Motor neuron (in vitro differentiated cells): ENCODE measurements around the gene RBM6. TPM values are rescaled to one million over a fixed set of nuclear protein-coding genes. Genes with fewer than 3 reads are reported as not detected.

Source experiments
- ATAC-seq, 8 experiments: fragments of 200-7000 bp; cut with Tn5 transposase; replicated peaks in 6 of 8; 2 replicates each; pipeline ENCODE4 v1.8.0; 2021; ENCODE audit warnings: mild to moderate bottlenecking in 8 of 8, moderate library complexity in 8 of 8
- H3K27ac ChIP-seq, 2 donors: fragments of 250-450 bp; sonication (Bioruptor Pico); 2 replicates each; pipeline ENCODE4 v1.9.0; 2021; ENCODE audit warnings: antibody characterized with exemption in 2 of 2, mild to moderate bottlenecking in 2 of 2, moderate library complexity in 1 of 2
- H3K4me1 ChIP-seq, 2 donors: fragments of 250-450 bp; sonication (Bioruptor Pico); replicated peaks in 1 of 2; 2 replicates each; pipeline ENCODE4 v1.6.1; 2021; ENCODE audit warnings: antibody characterized with exemption in 2 of 2, mild to moderate bottlenecking in 2 of 2, moderate library complexity in 1 of 2
- H3K4me3 ChIP-seq, 5 donors: fragments of 250-450 bp; sonication (Bioruptor Pico); 2 replicates each; pipeline ENCODE4 v1.9.0; 2021; ENCODE audit warnings: antibody characterized with exemption in 5 of 5, mild to moderate bottlenecking in 5 of 5, moderate library complexity in 4 of 5
- WGBS, 10 experiments: fragments of 450-650 bp; shearing (Covaris generic); methylation state at CpG; one replicate each; pipeline ENCODE4 v1.0.0; 2022; 5-methylcytosine and 5-hydroxymethylcytosine counted together
- in situ Hi-C, 9 experiments: fragments of 400-800 bp; cut with MboI; loops; one replicate each; pipeline ENCODE4 v1.15.0; 2021; ENCODE audit warnings: low sequenced_read_pairs in 9 of 9, low pct_unique_long_range_greater_than_20kb in 2 of 9; ENCODE audit not compliant: unreplicated experiment in 9 of 9
- total RNA-seq, 8 experiments: library from RNA; unstranded; fragments of 300-600 nt; gene quantifications; 2 replicates each; pipeline versions ENCODE4 v1.2.3 to v1.2.4, GENCODE V29; 2022

The RBM6 gene
- total RNA-seq, 8 experiments from 2014 or later = 52.4 to 193 (median 65.5) TPM

DNA sequence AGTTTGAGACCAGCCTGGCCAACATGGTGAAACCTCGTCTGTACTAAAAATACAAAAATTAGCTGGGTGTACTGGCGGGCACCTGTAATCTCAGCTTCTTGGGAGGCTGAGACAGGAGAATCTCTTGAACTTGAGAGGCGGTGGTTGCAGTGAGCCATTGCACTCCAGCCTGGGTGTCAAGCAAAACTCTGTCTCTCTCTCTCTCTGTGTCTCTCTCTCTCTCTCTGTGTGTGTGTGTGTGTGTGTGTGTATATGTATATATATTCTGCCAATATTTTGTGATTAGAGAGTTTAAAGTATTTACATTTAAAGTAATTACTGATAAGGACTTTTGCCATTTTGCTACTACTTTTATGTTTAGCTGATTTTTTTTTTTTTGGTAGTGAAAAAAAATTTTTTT, 15.7 kb downstream of the RBM6 start:
- H3K27ac ChIP-seq = no peak overlapping the region
- in situ Hi-C loops = no loop called here
- no peaks in the 10 kb centered on the region for H3K4me1 ChIP-seq
- WGBS, 10 experiments = 92 to 100% (median 100%) methylated on average over 1 to 2 of the region's 3 CpGs; no CpG with 5 or more reads in 4 of the 10 experiments
- no peak overlapping the region for H3K4me3 ChIP-seq
- no peak for ATAC-seq

DNA sequence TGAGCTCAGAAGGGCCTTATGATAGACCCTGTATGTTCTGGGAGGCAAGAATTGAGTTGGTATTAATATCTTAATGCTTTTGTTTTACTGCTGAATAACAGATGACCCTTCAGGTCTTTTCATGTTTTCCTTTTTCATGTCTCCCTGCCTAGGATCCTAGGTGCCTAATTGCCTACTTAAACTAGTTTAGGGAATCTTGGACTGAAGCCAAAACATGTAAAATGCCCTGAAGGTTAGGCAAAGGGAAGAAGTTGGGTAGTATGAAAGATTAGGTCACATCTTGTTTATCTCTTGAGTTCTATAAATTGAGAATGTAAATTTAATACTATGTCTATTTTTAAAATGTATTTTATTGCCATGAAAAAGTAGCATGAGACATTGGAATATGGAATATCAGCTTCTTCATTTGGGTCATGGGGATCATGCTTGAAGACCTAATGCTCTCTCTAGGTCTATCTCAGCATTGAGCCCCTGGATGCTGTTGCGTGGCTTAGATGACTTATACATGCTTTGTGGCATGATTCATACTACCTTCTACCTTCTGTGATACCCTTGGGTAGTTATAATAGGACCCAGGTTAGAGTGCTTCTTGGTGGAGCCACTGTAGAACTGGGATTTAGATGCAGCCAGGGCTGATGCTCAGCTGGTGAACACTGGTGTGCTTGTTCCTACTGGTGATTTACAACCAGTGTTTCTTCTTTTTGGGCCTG, 26.4 kb downstream of the RBM6 start:
- Histone ChIP-seq H3K4me1 (no peaks in the 10 kb centered on the region), H3K4me3 (no peak overlapping the region), H3K27ac (no peak overlapping the region)
- no peak for ATAC-seq
- in situ Hi-C loops = no loop called here
- WGBS, 10 experiments = 100% methylated on average over 1 of the region's 1 CpG; no CpG with 5 or more reads in 5 of the 10 experiments

DNA sequence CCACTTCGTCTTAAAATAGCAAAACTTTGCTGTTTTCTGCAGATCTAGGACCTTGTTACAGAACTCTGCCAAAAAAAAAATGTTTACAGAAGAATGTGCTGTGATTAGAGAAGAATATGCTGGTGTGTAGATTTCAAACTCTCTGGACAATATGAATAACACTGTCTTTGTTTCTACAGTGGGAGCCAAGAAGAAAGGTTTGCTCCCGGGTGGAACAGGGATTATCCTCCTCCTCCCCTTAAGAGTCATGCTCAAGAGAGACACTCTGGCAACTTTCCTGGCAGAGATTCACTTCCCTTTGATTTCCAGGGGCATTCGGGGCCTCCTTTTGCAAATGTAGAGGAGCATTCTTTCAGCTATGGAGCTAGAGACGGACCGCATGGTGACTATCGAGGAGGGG, 27.3 kb downstream of the RBM6 start:
- no peaks in the 10 kb centered on the region for H3K4me1 ChIP-seq
- in situ Hi-C loops = no loop called here
- no peak overlapping the region for H3K27ac ChIP-seq
- whole genome bisulfite sequencing, 10 experiments = 20 to 100% (median 88%) methylated on average over 1 to 5 of the region's 6 CpGs
- no peak overlapping the region for H3K4me3 ChIP-seq
- peak in 3 of 8 experiments; percentile 33 to 89 (median 41) for ATAC-seq

GRCh38 chr3:49968346-49968745, 28.4 kb downstream of the RBM6 start:
- Histone ChIP-seq H3K27ac (no peak overlapping the region), H3K4me1 (no peaks in the 10 kb centered on the region), H3K4me3 (no peak overlapping the region)
- ATAC-seq = no peak
- WGBS, 10 experiments = 65 to 100% (median 100%) methylated on average over 1 to 7 of the region's 8 CpGs; no CpG with 5 or more reads in 3 of the 10 experiments
- in situ Hi-C loops = no loop called here

DNA sequence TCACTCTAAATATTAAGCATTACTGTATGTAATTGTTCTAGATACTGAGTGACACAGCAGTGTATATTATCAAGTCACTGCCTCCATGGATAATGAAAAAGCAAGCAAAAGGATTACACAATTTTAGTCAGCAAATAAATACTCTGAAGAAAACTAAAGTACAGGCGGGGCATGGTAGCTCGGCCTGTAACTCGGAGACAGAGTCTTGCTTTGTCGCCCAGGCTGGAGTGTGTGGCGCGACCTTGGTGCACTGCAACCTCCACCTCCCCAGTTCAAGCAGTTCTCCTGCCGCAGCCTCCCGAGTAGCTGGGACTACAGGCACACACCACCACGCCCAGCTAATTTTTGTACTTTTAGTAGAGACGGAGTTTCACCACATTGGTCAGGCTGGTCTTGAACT, 32.7 kb downstream of the RBM6 start:
- ATAC-seq = no peak

DNA sequence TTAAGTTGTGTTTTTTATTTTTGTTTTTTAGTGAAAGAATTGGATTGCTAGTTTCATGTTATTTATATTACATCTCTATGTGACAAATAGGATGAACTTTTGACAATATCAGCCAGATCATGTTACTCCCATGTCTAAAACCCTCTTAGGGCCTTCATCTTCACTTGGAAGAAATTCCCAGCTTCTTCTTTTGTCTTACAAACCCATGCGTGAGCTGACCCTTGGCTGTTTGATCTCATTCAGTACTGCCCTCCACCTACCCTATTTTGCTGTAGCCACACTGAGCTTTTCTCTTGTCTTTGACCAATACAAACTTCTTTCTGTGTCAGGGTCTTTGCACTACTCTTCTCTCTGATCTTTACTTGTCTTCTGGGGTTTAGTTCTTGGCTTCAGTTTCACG, 37.0 kb downstream of the RBM6 start:
- in situ Hi-C loops = no loop called here
- 20 to 100% (median 80%) methylated on average over 1 to 2 of the region's 2 CpGs; no CpG with 5 or more reads in 1 of the 10 experiments for WGBS, 10 experiments

More for the DNA sequence above, 32.7 kb downstream of the RBM6 start:
- 80 to 100% (median 94%) methylated on average over 1 to 9 of the region's 10 CpGs; no CpG with 5 or more reads in 4 of the 10 experiments for WGBS, 10 experiments
- H3K27ac ChIP-seq = no peak overlapping the region
- no peaks in the 10 kb centered on the region for H3K4me1 ChIP-seq
- in situ Hi-C loops = no loop called here
- H3K4me3 ChIP-seq = no peak overlapping the region

DNA sequence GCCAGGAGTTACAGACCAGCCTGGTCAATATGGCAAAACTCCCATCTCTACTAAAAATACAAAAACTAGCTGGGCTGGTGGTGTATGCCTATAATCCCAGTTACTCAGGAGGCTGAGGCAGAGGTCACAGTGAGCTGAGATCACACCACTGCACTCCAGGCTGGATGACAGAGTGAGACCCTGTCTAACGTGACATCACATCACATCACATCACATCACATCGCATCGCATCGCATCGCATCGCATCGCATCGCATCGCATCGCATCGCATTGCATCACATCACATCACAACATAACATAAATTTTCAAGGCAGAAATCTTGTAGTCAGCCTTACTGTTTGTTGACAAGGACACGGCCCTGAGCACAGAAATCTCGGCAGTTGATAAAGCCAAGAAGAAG, 44.4 kb downstream of the RBM6 start:
- Histone ChIP-seq H3K4me3 (no peak overlapping the region), H3K4me1 (no peaks in the 10 kb centered on the region), H3K27ac (no peak overlapping the region)
- in situ Hi-C loops = no loop called here
- 43 to 100% (median 74%) methylated on average over 2 to 13 of the region's 13 CpGs; no CpG with 5 or more reads in 5 of the 10 experiments for WGBS, 10 experiments
- ATAC-seq = peak in 2 of 8 experiments; percentile 69 to 73

More for the DNA sequence above, 37.0 kb downstream of the RBM6 start:
- Histone ChIP-seq H3K27ac (no peak overlapping the region), H3K4me3 (no peak overlapping the region), H3K4me1 (no peaks in the 10 kb centered on the region)
- ATAC-seq = no peak

GRCh38 chr3:49992326-49992725, 52.4 kb downstream of the RBM6 start:
- Histone ChIP-seq H3K4me3 (no peak overlapping the region), H3K4me1 (no peaks in the 10 kb centered on the region), H3K27ac (no peak overlapping the region)
- 17 to 100% (median 63%) methylated on average over 1 to 2 of the region's 2 CpGs; no CpG with 5 or more reads in 2 of the 10 experiments for WGBS, 10 experiments
- peak; percentile 32 to 82 (median 58) for ATAC-seq
- in situ Hi-C loops = no loop called here

DNA sequence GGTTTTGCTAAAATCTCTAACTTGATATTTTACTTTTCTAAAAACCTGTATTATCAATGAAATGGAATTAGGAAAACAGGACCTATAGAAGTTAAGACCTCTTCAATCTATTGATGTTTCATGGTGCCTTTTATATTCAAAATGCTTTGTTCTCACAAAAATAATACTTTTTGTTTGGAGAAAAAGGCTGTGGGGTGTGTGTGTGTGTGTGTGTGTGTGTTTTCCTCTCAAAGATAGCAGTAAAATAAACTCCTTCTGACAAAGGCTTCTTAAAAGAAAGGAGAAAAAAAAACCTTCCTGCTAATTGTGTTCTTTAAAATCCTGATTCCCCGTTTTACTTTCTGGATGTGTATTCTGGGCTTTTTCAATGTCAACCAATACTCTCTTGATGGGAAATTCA, 54.5 kb downstream of the RBM6 start:
- in situ Hi-C loops = no loop called here
- Histone ChIP-seq H3K4me1 (no peaks in the 10 kb centered on the region), H3K4me3 (no peak overlapping the region), H3K27ac (no peak overlapping the region)
- 71 to 100% (median 85%) methylated on average over 1 of the region's 1 CpG; no CpG with 5 or more reads in 2 of the 10 experiments for WGBS, 10 experiments
- no peak for ATAC-seq

- H3K4me3 ChIP-seq = no peak overlapping the region
- no peak overlapping the region for H3K27ac ChIP-seq
- no peaks in the 10 kb centered on the region for H3K4me1 ChIP-seq
- in situ Hi-C loops = no loop called here
- ATAC-seq = no peak
- WGBS, 10 experiments = 60 to 100% (median 100%) methylated on average over 1 to 2 of the region's 2 CpGs; no CpG with 5 or more reads in 2 of the 10 experiments
Observed at GRCh38 chr3:49996016-49996415, 56.1 kb downstream of the RBM6 start.

DNA sequence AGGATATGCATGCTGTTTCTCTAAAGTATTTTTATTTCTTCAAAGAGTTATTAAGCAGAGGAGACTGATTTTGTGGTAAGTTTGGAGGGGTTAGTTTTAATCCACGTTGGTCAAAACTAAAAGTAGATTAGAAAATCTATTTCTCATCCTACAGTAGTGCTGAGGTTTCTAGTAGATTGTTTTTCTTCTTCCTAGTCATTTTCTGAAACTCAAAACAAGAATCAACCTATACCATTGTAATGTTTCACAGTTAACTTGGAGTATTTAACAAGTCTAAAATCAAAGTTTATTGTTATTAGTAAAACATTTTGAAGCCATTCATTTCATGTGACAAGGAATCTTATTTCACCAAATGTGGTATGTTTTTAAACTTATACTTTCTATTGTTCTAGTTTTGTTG, 57.9 kb downstream of the RBM6 start:
- no peak overlapping the region for H3K27ac ChIP-seq
- in situ Hi-C loops = no loop called here
- H3K4me3 ChIP-seq = no peak overlapping the region
- ATAC-seq = no peak
- no peaks in the 10 kb centered on the region for H3K4me1 ChIP-seq
- WGBS, 10 experiments = 0 to 100% (median 71%) methylated on average over 1 of the region's 1 CpG; no CpG with 5 or more reads in 2 of the 10 experiments

DNA sequence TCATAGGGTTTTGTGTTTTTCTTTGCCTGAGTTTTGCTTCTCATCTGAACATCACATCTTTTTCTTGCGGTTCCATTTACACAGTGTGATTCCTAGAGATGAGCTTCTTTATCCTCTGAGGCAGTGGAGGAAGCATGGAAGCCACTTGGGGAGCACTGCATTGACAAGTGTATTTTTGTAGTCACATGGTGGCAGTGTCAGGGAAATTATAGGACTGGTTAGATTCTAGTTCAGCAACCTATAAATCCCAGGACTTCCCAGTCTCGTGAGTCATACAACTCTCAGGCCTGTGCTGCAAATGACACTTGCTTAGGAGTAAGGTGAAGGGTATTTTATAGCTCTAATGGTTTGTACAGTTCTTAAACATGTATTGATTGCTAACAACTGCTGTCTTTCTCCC, 58.4 kb downstream of the RBM6 start:
- in situ Hi-C loops = no loop called here
- no peak overlapping the region for H3K27ac ChIP-seq
- H3K4me1 ChIP-seq = peaks cover 0 to under 1% of the 10 kb centered on the region in 2 donors
- no peak overlapping the region for H3K4me3 ChIP-seq
- 75 to 100% (median 90%) methylated on average over 1 to 2 of the region's 2 CpGs; no CpG with 5 or more reads in 3 of the 10 experiments for WGBS, 10 experiments
- ATAC-seq = peak in 7 of 8 experiments; percentile 20 to 100 (median 80)

- in situ Hi-C loops = no loop called here
- H3K4me3 ChIP-seq = no peak overlapping the region
- H3K27ac ChIP-seq = no peak overlapping the region
- ATAC-seq = no peak
- WGBS, 10 experiments = 80 to 100% (median 95%) methylated on average over 1 to 3 of the region's 3 CpGs; no CpG with 5 or more reads in 2 of the 10 experiments
- peaks cover 0 to 3% of the 10 kb centered on the region in 2 donors for H3K4me1 ChIP-seq
Observed at GRCh38 chr3:50001511-50001910, 61.6 kb downstream of the RBM6 start.

DNA sequence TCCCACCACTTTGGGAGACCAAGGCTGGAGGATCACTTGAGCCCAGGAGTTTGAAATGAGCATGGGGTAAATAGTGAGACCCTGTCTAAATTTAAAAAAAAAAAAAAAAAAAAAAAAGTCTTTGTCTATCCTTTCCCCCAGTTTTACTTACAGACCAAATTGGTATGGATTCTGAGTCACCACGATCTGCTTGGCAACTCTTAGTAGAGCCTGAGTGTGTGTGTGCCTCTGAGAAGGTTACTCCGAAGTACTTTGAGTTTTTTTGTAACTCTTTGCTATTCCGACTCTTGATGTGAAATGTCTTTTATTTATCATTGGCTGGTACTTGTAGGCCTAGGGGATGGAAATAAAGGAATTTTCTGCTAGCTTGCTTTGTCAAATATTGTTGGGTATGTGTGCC, 63.3 kb downstream of the RBM6 start:
- Histone ChIP-seq H3K4me3 (no peak overlapping the region), H3K27ac (no peak overlapping the region), H3K4me1 (peaks cover 0 to 3% of the 10 kb centered on the region in 2 donors)
- in situ Hi-C loops = no loop called here
- WGBS, 10 experiments = 80 to 100% (median 95%) methylated on average over 1 to 3 of the region's 3 CpGs
- no peak for ATAC-seq
